NCI-H187 (cell line): Measurements from ENCODE around the gene SLC1A7.

ENCODE experiments used
- DNase-seq, 2 experiments: peaks; one replicate each; lab custom pipeline; 2025; lab: John Stamatoyannopoulos, UW

The SLC1A7 gene

GRCh38 chr1:53133261-53134041 is 9.0 kb downstream of the SLC1A7 start:
- DNase-seq: no peak

GRCh38 chr1:53132176-53132575 is 10.3 kb downstream of the SLC1A7 start:
- no peak for DNase-seq

DNA sequence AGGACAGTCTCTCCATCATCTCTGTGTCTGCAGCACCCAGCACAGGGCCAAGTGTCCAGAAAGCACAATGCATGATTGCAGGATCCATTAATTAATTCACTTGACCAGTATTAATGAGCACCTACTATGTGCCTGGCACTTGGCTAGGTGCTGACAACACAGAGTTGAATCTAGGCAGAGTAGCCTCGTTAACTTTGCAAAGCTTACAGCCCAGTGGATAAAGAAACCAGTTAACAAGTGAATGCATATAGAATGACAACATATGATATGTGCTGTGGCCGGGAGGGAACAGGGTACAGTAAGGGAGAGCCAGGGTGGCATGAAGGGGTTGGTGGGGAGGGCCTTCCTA is 10.9 kb downstream of the SLC1A7 start:
- no peak for DNase-seq

- no peak for DNase-seq
These were observed 11.4 kb downstream of the SLC1A7 start for GRCh38 chr1:53130878-53131589.

DNA sequence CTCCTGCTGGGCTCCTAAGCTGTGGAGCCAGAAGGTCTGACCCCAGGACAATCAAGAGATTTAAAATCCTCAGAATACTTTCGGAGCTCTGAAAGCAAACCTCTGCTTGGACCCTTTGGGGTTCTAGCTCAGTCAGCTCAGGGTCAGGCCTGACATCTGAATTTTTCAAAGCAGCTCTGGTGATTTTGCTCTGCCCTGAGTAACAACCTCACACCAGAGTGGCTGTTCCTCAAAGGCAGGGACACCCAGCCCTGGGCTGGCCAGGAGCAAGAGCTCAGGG is 11.9 kb downstream of the SLC1A7 start:
- DNase-seq: no peak

DNA sequence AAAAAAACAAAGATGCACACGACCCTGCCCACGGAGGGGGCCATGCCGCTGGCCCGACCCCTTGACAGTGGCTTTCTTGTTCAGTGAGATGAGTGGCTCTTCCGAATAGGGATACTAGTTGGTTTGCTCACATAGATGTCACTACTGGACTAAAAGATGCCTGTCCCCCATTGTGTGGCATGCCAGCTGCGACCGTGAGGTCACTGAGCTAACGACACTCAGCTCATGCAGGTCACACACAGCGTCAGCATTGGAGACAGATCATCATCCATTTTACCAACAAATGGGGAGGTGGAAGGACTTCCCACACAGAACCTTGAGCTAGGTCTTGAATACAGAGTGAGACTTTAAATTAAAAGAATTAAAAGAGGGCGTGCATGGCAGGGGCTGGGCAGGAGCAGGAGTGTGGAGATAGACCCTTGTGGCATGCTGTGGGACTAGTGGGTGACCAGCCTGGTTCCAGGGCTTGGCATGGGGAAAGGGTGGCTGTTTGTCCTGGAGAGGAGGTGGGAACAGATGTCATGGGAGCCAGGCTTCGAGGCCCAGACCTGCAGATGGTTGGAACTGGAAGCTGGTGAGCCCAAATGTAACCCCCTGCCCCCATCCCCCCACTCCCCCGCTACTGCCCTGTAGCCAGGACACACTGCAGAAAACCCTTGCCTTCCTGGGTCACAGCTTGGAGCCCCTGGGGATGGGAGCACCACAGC is 12.4 kb downstream of the SLC1A7 start:
- no peak for DNase-seq

DNA sequence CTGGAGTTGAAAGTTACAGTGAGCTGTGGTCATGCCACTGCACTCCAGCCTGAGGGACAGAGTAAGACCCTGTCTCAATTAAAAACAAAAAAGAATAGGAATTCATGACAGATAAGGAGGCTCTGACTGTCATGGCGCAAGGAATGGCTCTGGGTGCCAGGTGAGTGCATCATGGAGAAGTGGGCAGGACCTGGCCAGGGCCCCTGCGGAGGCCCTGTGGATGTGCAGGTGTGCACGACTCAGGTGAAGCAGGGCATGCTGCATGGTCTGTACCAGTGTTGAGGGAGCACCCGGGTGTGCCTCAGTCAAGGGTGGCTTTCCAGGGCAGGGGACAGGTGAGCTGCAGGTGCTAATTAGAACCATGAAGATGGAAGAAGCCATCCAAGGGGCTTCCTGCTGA is 14.0 kb downstream of the SLC1A7 start:
- DNase-seq: no peak

GRCh38 chr1:53127546-53127945 is 14.9 kb downstream of the SLC1A7 start:
- no peak for DNase-seq

GRCh38 chr1:53126495-53126894 is 15.9 kb downstream of the SLC1A7 start:
- no peak for DNase-seq

- DNase-seq: no peak
These were observed 16.6 kb downstream of the SLC1A7 start for GRCh38 chr1:53125623-53126360.

- DNase-seq: no peak
These were observed 17.3 kb downstream of the SLC1A7 start for GRCh38 chr1:53125122-53125521.

DNA sequence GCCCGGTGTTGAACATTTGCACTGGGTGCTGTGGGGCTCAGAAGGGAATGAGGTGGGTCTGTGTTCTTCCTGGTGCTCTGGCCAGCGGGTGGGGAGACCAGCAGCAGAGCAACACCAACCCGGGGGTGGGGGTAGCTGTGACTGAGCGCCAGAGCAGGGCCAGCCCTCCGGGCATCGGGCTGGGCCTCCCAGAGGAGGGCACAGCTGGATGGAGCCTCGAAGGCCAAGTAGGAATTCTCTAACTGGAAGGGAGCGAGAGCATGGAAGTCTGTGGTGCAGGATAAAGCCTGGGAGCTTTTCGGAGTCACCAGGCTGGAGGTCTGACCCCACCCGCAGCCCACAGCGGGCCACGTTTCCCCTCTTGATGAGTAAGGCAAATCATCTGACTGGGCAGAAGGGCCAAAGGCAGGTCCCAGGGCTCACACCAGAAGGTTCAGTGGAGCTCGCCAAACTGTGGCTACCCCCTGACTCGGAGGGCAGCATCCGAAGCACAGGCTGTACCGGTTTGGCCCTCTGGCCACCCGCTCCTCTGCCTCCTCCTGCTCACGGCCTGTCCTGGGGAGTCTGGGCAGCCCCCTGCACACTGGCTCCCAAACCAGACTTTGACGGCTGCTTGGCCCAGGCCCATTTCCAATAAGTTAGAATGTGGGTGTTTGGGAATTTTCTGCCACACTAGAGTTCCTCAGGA is 18.8 kb downstream of the SLC1A7 start:
- no peak for DNase-seq

DNA sequence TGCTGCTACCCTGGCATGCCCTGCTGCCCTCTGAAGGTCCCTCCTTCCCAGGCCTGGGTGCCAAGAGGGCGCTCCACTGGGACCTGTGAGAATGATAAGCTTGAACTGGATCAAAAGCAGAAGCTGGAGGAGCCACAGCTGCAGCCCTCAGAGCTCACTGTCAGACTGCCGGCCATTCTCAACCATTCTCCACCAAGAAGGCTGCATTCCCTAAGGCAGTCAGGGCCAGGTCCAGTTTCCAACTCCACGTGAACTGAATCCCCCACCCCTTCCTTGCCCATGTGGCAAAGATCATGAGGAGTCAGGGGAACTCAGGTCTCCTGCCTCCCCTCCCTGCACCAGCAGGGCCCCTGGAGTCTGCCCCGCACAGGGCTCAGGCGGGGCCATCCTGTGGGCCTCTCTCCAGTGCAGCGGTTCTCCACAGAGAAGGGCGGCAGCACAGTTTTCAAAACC is 19.5 kb downstream of the SLC1A7 start:
- DNase-seq: no peak

GRCh38 chr1:53122201-53122885 is 20.1 kb downstream of the SLC1A7 start:
- no peak for DNase-seq

GRCh38 chr1:53121319-53122172 is 20.9 kb downstream of the SLC1A7 start:
- no peak for DNase-seq

DNA sequence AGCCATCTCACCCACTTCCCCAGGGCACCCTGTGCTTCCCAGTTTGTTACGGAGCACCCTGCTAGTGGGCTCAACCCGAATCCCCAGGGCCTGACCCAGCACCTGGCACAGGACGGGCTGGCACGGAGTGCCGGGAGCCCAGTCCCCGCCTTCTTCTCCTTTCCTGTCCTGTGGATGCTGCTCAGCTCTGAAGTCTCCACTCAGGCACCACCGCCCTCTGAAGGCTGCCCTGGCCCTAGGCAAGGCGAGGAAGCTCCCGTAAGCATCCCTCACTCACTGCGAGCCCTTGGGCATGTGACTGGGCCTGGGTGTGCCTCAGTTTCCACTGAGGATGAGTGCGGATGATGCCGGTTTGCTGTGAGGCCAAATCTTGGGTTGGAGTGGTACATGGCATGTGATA is 21.8 kb downstream of the SLC1A7 start:
- DNase-seq: no peak

DNA sequence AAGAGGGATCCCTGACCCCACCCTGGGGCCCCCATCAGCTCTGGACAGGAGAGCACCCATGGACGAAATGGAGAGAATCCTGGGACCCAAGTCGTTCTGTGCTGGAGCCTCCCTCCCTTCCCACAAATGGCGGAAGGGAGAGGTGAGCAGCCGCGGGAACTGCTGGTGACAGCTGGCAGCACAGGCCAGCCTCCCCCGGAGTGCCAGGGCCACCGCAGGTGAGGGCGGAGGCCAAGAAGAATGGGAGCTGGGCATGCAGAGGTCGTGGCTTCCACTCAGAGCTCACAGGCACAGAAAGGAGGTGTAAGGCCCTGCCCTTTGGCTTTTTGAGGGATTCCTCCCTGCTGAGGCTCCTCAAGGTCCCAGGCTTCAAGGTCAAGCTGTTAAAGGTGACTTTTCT is 24.6 kb downstream of the SLC1A7 start:
- DNase-seq: no peak

- no peak for DNase-seq
These were observed 25.4 kb downstream of the SLC1A7 start for GRCh38 chr1:53116933-53117600.

GRCh38 chr1:53116307-53116810 is 26.1 kb downstream of the SLC1A7 start:
- DNase-seq: no peak
